Esophagus (tissue), 2 donors: ENCODE data around the gene HNRNPD. TPM values are rescaled to one million over a fixed set of nuclear protein-coding genes. Genes with fewer than 3 reads are reported as not detected.
"Not testable (repeated sequence)": the region's sequence is repeated elsewhere in the genome, so short reads cannot be mapped to it uniquely, and the experiment has no call there.

Source experiments
- H3K27ac ChIP-seq, 2 donors: one replicate each; pipeline ENCODE4 v1.5.1; 2013; ENCODE audit warnings: low read depth in 2 of 2, mild to moderate bottlenecking in 2 of 2, inconsistent platforms in 1 of 2, low read length in 1 of 2, moderate library complexity in 1 of 2
- H3K27me3 ChIP-seq, 2 donors: one replicate each; pipeline ENCODE4 v1.6.1; 2013; ENCODE audit warnings: low read length in 2 of 2, control low read depth in 1 of 2, mild to moderate bottlenecking in 1 of 2; ENCODE audit not compliant: insufficient read depth in 2 of 2, control insufficient read depth in 1 of 2
- H3K36me3 ChIP-seq, 2 donors: one replicate each; pipeline ENCODE4 v1.6.1; 2013; ENCODE audit warnings: low read length in 1 of 2; ENCODE audit not compliant: control insufficient read depth in 2 of 2, insufficient read depth in 2 of 2
- H3K4me1 ChIP-seq, 2 donors: one replicate each; pipeline ENCODE4 v1.6.1; 2013; ENCODE audit warnings: low read length in 1 of 2; ENCODE audit not compliant: control insufficient read depth in 2 of 2, insufficient read depth in 2 of 2
- H3K4me3 ChIP-seq, 2 donors: one replicate each; pipeline ENCODE4 v1.5.1; 2013; ENCODE audit warnings: low read length in 2 of 2, mild to moderate bottlenecking in 2 of 2, low read depth in 1 of 2, moderate library complexity in 1 of 2
- H3K9me3 ChIP-seq, 2 donors: one replicate each; pipeline ENCODE4 v1.6.1; 2013; ENCODE audit warnings: mild to moderate bottlenecking in 2 of 2, low read depth in 1 of 2, low read length in 1 of 2, moderate library complexity in 1 of 2; ENCODE audit not compliant: control insufficient read depth in 2 of 2, insufficient read depth in 1 of 2
- WGBS, 2 donors: extraction: QIAGEN DNeasy Blood & Tissue Kit; methylation state at CpG; one replicate each; pipeline ENCODE4 v1.1.7; 2013; 5-methylcytosine and 5-hydroxymethylcytosine counted together
- polyA plus RNA-seq, 2 donors: library from polyadenylated mRNA; stranded (reverse); fragments of 200-250 nt; gene quantifications; one replicate each; pipeline ENCODE4 v1.2.3, GENCODE V29; 2013
- donor health status: healthy with polysubstance abuse.
- donor health status: Bipolar disorder and iron deficiency.

The HNRNPD gene
- polyA plus RNA-seq, 2 donors: 126 to 156 TPM

- Histone ChIP-seq H3K4me3 (no peak overlapping the region), H3K27ac (no peak overlapping the region), H3K4me1 (no peaks in the 10 kb centered on the region), H3K36me3 (peaks cover 2 to 3% of the 10 kb centered on the region in 2 donors), H3K27me3 (no peaks in the 10 kb centered on the region), H3K9me3 (no peaks in the 10 kb centered on the region)
- 88 to 90% methylated on average over 4 of the region's 4 CpGs for WGBS, 2 donors
Observed at GRCh38 chr4:82360298-82361177, 13.3 kb downstream of the HNRNPD start.

DNA sequence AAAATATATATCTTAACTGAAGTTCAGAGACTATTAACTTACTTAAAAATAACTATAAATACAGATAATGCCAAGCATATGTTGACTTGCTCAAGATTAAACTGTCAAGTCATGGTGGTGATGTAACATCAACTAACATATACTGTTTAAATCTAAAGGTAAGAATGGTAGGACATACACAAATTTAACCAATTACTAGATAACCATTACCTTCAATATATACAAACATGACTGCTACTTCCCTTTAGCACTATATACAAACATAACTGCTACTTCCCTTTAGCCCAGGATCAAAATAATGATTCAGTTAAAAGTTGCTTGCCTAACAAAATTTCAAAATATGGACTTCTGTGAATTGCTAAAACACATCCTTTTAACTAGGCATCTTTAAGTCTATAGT, 14.9 kb downstream of the HNRNPD start:
- Histone ChIP-seq H3K27ac (no peak overlapping the region), H3K4me3 (no peak overlapping the region), H3K9me3 (no peaks in the 10 kb centered on the region), H3K36me3 (peaks cover 3 to 4% of the 10 kb centered on the region in 2 donors), H3K4me1 (no peaks in the 10 kb centered on the region), H3K27me3 (no peaks in the 10 kb centered on the region)

GRCh38 chr4:82357640-82358039, 16.2 kb downstream of the HNRNPD start:
- H3K9me3 ChIP-seq: no peaks in the 10 kb centered on the region
- peaks cover 3 to 4% of the 10 kb centered on the region in 2 donors for H3K36me3 ChIP-seq
- H3K4me3 ChIP-seq: no peak overlapping the region
- H3K4me1 ChIP-seq: no peaks in the 10 kb centered on the region
- no peaks in the 10 kb centered on the region for H3K27me3 ChIP-seq
- no peak overlapping the region for H3K27ac ChIP-seq
- 77 to 96% methylated on average over 5 of the region's 5 CpGs for WGBS, 2 donors

GRCh38 chr4:82354788-82355187, 19.0 kb downstream of the HNRNPD start:
- Histone ChIP-seq H3K4me1 (no peaks in the 10 kb centered on the region), H3K4me3 (no peak overlapping the region), H3K27me3 (no peaks in the 10 kb centered on the region), H3K27ac (peak overlapping the region in 1 of 2 donors; percentile 13), H3K36me3 (peaks cover 3 to 4% of the 10 kb centered on the region in 2 donors), H3K9me3 (no peaks in the 10 kb centered on the region)
- 95% methylated on average over 11 of the region's 11 CpGs for WGBS, 2 donors

- WGBS, 2 donors: 58 to 59% methylated on average over 2 of the region's 2 CpGs
- Histone ChIP-seq H3K36me3 (peaks cover 3 to 4% of the 10 kb centered on the region in 2 donors), H3K4me1 (no peaks in the 10 kb centered on the region), H3K27ac (no peak overlapping the region), H3K9me3 (no peaks in the 10 kb centered on the region), H3K4me3 (no peak overlapping the region), H3K27me3 (no peaks in the 10 kb centered on the region)
Observed at GRCh38 chr4:82352825-82353366, 20.9 kb downstream of the HNRNPD start.

GRCh38 chr4:82352118-82352824, 21.5 kb downstream of the HNRNPD start:
- Histone ChIP-seq H3K4me3 (no peak overlapping the region), H3K27ac (no peak overlapping the region), H3K27me3 (no peaks in the 10 kb centered on the region), H3K4me1 (no peaks in the 10 kb centered on the region), H3K9me3 (no peaks in the 10 kb centered on the region), H3K36me3 (peaks cover 2 to 3% of the 10 kb centered on the region in 2 donors)
- WGBS, 2 donors: 95 to 96% methylated on average over 6 of the region's 6 CpGs

DNA sequence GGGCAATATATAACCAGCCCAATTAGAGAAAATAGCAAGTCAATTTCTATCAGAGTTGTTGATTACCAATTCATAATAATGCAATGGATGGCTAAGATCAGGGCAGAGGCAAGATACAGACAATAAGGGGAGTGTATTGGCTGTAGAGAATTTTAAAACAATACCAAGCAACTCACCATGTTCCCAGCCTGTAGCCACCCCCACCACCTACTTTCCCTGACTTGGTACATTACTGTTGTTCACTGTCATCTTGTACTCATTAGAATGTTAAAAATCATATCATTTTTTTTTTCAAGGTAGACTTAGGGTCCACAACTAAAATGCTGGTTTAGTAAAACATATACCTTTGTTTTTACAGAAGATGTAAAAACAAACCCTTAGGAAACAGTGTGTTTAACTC, 27.7 kb downstream of the HNRNPD start:
- H3K9me3 ChIP-seq: no peaks in the 10 kb centered on the region
- no peaks in the 10 kb centered on the region for H3K27me3 ChIP-seq
- H3K27ac ChIP-seq: no peak overlapping the region
- H3K4me1 ChIP-seq: no peaks in the 10 kb centered on the region
- H3K36me3 ChIP-seq: no peaks in the 10 kb centered on the region
- no peak overlapping the region for H3K4me3 ChIP-seq

GRCh38 chr4:82335043-82335442, 38.7 kb downstream of the HNRNPD start:
- H3K9me3 ChIP-seq: no peaks in the 10 kb centered on the region
- no peaks in the 10 kb centered on the region for H3K27me3 ChIP-seq
- H3K27ac ChIP-seq: no peak overlapping the region
- H3K4me3 ChIP-seq: no peak overlapping the region
- H3K36me3 ChIP-seq: no peaks in the 10 kb centered on the region
- no peaks in the 10 kb centered on the region for H3K4me1 ChIP-seq

GRCh38 chr4:82333641-82334040, 40.1 kb downstream of the HNRNPD start:
- 95 to 96% methylated on average over 9 of the region's 9 CpGs for WGBS, 2 donors
- not testable (repeated sequence) for H3K36me3 ChIP-seq, H3K4me3 ChIP-seq, H3K9me3 ChIP-seq, H3K27me3 ChIP-seq, H3K27ac ChIP-seq, H3K4me1 ChIP-seq
